ENCODE measurements around the gene NLGN1.

Gene NLGN1

GRCh38 chr3:173943264-173943663 is 545.7 kb downstream of the NLGN1 start:
- Histone ChIP-seq H3K4me2 (no peak overlapping the region), H3K27ac (no peak overlapping the region), H3K9me3 (no peaks in the 10 kb centered on the region), H3K4me1 (no peaks in the 10 kb centered on the region), H3K27me3 (no peaks in the 10 kb centered on the region), H3K36me3 (no peaks in the 10 kb centered on the region), H4K20me1 (no peaks in the 10 kb centered on the region), H3K4me3 (no peak overlapping the region), H3K9ac (no peak overlapping the region)
- TF ChIP-seq Cebpa-rat (IDR thresholded peaks at IDR 0.05), result no peak

DNA sequence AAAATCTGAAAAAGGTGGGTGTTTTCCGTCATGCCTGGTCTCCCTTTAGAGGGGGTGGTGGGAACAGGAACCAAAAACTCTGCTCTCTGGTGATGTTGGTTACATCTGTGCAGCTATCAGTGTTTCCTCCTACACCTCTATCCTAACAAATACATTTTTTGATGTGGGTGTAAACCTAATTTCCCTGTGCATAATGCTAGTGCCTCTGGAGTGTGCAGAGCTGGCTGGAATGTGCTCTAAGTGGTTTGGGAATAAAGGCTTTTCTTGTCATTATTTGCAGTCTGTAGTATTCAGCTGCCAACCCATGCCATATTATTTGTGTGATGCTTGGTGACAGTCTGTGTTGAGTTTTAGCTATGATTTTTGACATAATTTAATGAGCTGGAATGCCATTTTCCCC is 547.6 kb downstream of the NLGN1 start:
- Histone ChIP-seq H4K20me1 (no peaks in the 10 kb centered on the region), H3K4me1 (no peaks in the 10 kb centered on the region), H3K9ac (no peak overlapping the region), H3K36me3 (no peaks in the 10 kb centered on the region), H3K4me3 (no peak overlapping the region), H3K27ac (no peak overlapping the region), H3K9me3 (no peaks in the 10 kb centered on the region), H3K4me2 (no peak overlapping the region), H3K27me3 (no peaks in the 10 kb centered on the region)
- no peak for TF ChIP-seq Cebpa-rat (IDR thresholded peaks at IDR 0.05)

DNA sequence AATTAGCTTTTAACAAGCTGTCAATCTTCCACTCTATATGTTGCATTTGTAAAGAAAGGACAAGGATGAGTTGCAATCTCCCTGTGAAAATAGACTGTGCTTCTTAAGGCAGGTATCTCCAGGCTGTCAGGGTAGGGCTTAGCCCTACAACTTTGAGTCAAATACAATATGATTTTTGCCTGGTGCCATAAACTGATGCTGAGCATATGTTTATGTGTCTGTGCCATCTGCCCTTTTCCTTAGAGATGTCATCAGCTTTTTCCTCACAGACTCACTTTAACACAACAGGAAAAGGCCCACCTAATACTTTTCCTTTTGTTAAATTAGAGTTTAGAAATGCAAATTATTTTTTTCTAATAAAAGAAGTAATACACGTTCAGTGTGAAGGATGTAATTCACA is 548.3 kb downstream of the NLGN1 start:
- H3K4me1 ChIP-seq, result no peaks in the 10 kb centered on the region
- no peak overlapping the region for H3K4me2 ChIP-seq
- H3K27me3 ChIP-seq, result no peaks in the 10 kb centered on the region
- no peak overlapping the region for H3K27ac ChIP-seq
- no peaks in the 10 kb centered on the region for H3K36me3 ChIP-seq
- no peak overlapping the region for H3K4me3 ChIP-seq
- TF ChIP-seq Cebpa-rat (IDR thresholded peaks at IDR 0.05), result no peak
- no peak overlapping the region for H3K9ac ChIP-seq
- no peaks in the 10 kb centered on the region for H3K9me3 ChIP-seq
- no peaks in the 10 kb centered on the region for H4K20me1 ChIP-seq

DNA sequence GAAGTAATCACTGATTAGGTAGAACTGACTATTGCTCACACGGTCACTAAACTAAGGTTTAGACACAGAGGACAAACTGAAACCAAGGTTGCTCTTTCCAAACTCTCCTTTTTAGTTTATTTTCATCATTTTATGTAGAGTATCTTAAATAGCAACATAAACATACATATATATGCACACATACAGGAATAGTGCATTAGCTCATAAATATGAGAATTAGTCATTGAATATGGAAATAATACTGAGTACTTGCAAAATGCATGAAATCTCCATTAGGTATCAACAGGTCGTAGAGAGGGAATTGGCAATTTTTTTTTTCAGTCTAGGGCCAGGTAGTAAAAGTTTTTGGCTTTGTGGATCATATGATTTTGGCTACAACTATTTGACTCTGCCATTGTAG is 557.1 kb downstream of the NLGN1 start:
- no peak overlapping the region for H3K4me2 ChIP-seq
- no peak for TF ChIP-seq Cebpa-rat (IDR thresholded peaks at IDR 0.05)
- H3K27ac ChIP-seq, result no peak overlapping the region
- H3K36me3 ChIP-seq, result no peaks in the 10 kb centered on the region
- H3K27me3 ChIP-seq, result no peaks in the 10 kb centered on the region
- H4K20me1 ChIP-seq, result no peaks in the 10 kb centered on the region
- H3K4me3 ChIP-seq, result no peak overlapping the region
- H3K4me1 ChIP-seq, result no peaks in the 10 kb centered on the region
- H3K9ac ChIP-seq, result no peak overlapping the region
- peaks cover 16% of the 10 kb centered on the region for H3K9me3 ChIP-seq

DNA sequence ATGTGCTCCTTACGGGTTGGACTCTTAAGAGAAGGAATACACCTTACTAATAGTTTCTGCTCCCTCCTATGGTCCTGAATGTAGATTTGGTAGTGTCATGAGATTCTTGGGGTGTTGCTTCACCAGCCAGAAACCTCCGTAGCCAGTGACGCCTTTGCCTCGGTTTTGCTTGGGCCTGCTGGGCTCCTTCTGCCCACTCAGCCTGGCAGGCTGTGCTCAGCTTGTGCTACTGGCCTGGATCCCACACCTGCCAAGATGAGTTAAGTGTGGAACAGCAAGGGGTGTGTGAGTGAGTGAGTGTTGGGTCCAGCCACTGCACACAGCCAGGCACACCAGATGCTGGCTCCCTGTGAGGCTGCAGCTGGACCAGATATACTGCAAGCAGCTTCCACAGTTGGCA is 560.1 kb downstream of the NLGN1 start:
- Histone ChIP-seq H3K36me3 (no peaks in the 10 kb centered on the region), H3K9me3 (peaks cover 16% of the 10 kb centered on the region), H3K4me3 (no peak overlapping the region), H3K4me1 (no peaks in the 10 kb centered on the region), H3K27me3 (no peaks in the 10 kb centered on the region), H3K27ac (no peak overlapping the region), H3K4me2 (no peak overlapping the region), H3K9ac (no peak overlapping the region), H4K20me1 (no peaks in the 10 kb centered on the region)
- no peak for TF ChIP-seq Cebpa-rat (IDR thresholded peaks at IDR 0.05)

- Histone ChIP-seq H3K27me3 (no peaks in the 10 kb centered on the region), H4K20me1 (no peaks in the 10 kb centered on the region), H3K9ac (no peak overlapping the region), H3K36me3 (no peaks in the 10 kb centered on the region), H3K4me3 (no peak overlapping the region), H3K9me3 (peaks cover 16% of the 10 kb centered on the region), H3K4me2 (no peak overlapping the region), H3K27ac (no peak overlapping the region), H3K4me1 (no peaks in the 10 kb centered on the region)
- TF ChIP-seq Cebpa-rat (IDR thresholded peaks at IDR 0.05), result no peak
Measured at GRCh38 chr3:173958805-173959204, 561.3 kb downstream of the NLGN1 start.

- no peak for TF ChIP-seq Cebpa-rat (IDR thresholded peaks at IDR 0.05)
- no peak overlapping the region for H3K4me2 ChIP-seq
- no peaks in the 10 kb centered on the region for H3K27me3 ChIP-seq
- H4K20me1 ChIP-seq, result no peaks in the 10 kb centered on the region
- no peaks in the 10 kb centered on the region for H3K9me3 ChIP-seq
- no peak overlapping the region for H3K9ac ChIP-seq
- no peaks in the 10 kb centered on the region for H3K4me1 ChIP-seq
- H3K36me3 ChIP-seq, result no peaks in the 10 kb centered on the region
- no peak overlapping the region for H3K4me3 ChIP-seq
- no peak overlapping the region for H3K27ac ChIP-seq
Measured at GRCh38 chr3:173970281-173970680, 572.7 kb downstream of the NLGN1 start.

- no peak overlapping the region for H3K9ac ChIP-seq
- H3K36me3 ChIP-seq, result no peaks in the 10 kb centered on the region
- H3K9me3 ChIP-seq, result no peaks in the 10 kb centered on the region
- no peaks in the 10 kb centered on the region for H4K20me1 ChIP-seq
- no peaks in the 10 kb centered on the region for H3K4me1 ChIP-seq
- no peak overlapping the region for H3K4me3 ChIP-seq
- H3K27me3 ChIP-seq, result no peaks in the 10 kb centered on the region
- H3K4me2 ChIP-seq, result no peak overlapping the region
- H3K27ac ChIP-seq, result no peak overlapping the region
- no peak for TF ChIP-seq Cebpa-rat (IDR thresholded peaks at IDR 0.05)
Measured at GRCh38 chr3:173976281-173976680, 578.7 kb downstream of the NLGN1 start.

GRCh38 chr3:173977747-173978146 is 580.2 kb downstream of the NLGN1 start:
- no peaks in the 10 kb centered on the region for H3K36me3 ChIP-seq
- no peak overlapping the region for H3K4me2 ChIP-seq
- H4K20me1 ChIP-seq, result no peaks in the 10 kb centered on the region
- no peak overlapping the region for H3K27ac ChIP-seq
- H3K9me3 ChIP-seq, result no peaks in the 10 kb centered on the region
- no peak overlapping the region for H3K4me3 ChIP-seq
- H3K9ac ChIP-seq, result no peak overlapping the region
- TF ChIP-seq Cebpa-rat (IDR thresholded peaks at IDR 0.05), result no peak
- no peaks in the 10 kb centered on the region for H3K27me3 ChIP-seq
- no peaks in the 10 kb centered on the region for H3K4me1 ChIP-seq

GRCh38 chr3:173983343-173983742 is 585.8 kb downstream of the NLGN1 start:
- Histone ChIP-seq H3K27me3 (no peaks in the 10 kb centered on the region), H3K4me1 (no peaks in the 10 kb centered on the region), H3K4me3 (no peak overlapping the region), H3K9me3 (no peaks in the 10 kb centered on the region), H3K36me3 (no peaks in the 10 kb centered on the region), H3K27ac (no peak overlapping the region), H3K4me2 (no peak overlapping the region), H3K9ac (no peak overlapping the region), H4K20me1 (no peaks in the 10 kb centered on the region)
- no peak for TF ChIP-seq Cebpa-rat (IDR thresholded peaks at IDR 0.05)

DNA sequence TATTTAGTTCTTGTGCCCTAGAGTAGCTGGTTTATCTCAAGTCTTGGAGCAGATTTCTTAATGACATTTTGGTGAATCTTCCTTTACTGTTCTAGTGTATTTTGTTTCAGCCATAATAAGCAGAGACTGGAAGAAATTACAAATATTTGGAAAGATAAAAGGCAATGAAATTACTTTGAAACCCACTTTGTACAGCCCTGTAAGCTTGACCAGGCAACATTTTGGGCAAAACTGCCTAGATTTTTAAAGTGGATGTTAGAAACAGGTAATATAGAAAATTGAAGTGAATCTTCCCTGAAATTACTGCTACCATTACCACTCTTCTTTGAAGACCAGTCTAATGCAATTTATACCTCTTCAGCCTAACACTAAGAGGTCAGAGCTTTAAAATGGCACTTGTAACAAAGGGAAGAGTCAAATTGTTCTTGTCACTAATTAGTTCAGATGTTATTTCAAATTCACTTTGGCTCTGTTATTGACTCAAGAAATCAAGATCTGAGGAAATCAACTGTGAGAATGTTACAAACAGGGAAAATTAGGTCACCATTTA is 589.4 kb downstream of the NLGN1 start:
- Histone ChIP-seq H3K4me2 (no peak overlapping the region), H4K20me1 (no peaks in the 10 kb centered on the region), H3K4me1 (no peaks in the 10 kb centered on the region), H3K27ac (no peak overlapping the region), H3K27me3 (no peaks in the 10 kb centered on the region), H3K4me3 (no peak overlapping the region), H3K36me3 (no peaks in the 10 kb centered on the region), H3K9me3 (no peaks in the 10 kb centered on the region), H3K9ac (no peak overlapping the region)
- TF ChIP-seq Cebpa-rat (IDR thresholded peaks at IDR 0.05), result no peak

Measured in BLaER1 (cell line).